GM19240 (cell line): Measurements from ENCODE around the gene NDUFS6.
"Not testable (repeated sequence)": the region's sequence is repeated elsewhere in the genome, so short reads cannot be mapped to it uniquely, and the experiment has no call there.

Experiments used
- DNase-seq: peaks from one replicate; pipeline ENCODE4 v3.0.0; 2011; ENCODE audit warnings: low spot score; ENCODE audit not compliant: insufficient read length

The NDUFS6 gene

DNA sequence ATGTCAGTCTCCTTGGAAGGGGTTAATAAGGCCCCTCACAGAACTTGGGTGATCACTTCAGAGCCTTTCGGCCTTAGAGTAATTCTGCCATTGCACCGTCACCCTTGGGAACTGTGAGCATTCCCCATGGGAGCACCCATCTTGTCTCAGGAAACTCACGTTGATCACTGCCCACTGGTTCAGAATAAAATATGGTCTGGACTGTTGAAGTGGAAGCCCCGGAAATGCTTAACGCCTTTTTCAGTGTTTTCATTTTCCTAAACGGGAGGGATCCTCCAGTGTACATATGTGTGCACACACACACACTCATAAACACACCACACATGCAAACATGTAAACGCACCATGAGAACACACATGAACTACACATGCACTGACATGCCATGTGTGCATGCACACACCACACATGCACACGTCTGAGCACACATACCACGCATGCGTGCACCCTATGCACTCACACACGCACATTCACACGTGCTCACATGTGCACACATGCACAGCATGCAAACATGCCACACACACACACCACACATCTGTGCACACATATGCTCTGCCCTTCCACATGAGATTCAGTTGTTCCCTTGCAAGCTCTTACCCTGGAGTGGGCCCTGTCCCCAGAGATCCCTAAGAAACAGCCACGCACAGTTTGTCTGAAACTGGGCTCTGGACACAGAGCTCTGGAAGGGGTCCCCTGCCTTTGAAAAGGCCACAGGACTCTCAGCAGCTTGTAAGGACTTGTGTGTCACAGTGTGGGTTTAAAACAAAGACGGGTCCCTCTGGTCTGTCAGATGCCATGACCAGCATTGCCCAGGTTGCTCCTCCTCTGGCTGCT lies 18.6 kb upstream of the NDUFS6 start:
- no peak for DNase-seq

GRCh38 chr5:1783216-1783554 lies 18.0 kb upstream of the NDUFS6 start:
- DNase-seq = no peak

DNA sequence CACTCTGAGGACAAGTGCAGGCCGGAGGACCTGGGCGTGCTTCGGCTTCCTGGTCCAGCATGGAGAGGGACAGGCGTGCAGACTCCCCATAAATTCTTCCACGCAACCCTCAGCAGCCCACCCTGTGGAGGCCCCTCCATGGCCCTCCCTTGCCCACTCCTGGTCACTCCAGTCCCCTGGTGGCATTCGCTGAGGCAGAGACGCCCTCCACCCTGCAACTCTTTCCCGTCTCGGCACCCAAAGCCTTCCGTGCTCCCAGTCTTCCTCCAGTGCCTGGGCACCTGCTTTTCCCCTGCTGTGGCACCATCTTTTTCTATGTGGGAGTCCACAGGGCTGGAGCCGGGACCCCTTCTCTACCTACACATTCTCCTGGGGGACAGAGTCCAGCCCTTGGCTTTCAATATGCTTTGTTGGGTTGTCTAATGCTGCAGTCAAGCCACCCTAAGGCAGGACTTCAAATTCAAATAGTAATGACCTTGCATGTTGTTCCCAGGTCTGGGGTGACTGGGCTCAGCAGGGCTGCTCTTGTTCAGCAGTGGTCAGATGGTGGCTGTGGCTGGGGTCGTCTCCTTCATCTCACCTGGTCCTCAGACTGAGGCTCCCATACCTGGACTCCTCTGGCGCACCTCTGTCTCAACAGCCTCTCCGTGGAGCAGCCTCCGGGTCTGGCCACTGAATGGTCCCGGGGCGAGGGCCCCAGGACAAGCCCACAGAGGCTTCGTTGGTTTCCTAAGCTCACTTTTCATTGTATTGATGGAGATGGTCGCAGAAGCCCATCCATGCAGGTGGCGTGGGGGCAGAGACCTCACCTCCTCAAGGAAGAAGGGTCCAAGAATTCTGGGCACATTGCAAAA lies 16.8 kb upstream of the NDUFS6 start:
- DNase-seq = no peak

GRCh38 chr5:1785062-1785461 lies 16.1 kb upstream of the NDUFS6 start:
- DNase-seq = no peak

DNA sequence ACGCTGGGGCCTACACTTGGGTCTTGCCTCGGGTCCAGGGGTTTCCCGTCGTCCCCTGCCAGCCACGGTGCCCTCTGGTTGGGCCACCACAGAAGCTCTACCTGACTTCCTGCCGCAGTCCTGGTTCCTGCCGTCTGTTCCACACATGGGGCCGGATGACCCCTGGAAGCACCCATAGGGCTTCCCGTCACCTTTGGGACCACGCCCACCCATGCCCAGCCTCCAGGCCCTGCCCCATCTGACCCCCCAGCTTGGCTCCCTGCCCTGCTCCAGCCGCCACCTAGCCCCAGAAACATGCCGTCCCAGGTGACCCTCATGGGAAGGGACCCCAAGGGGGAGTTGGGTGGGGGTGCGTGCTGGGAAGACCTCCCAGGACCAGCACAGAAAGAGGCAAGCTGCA lies 15.2 kb upstream of the NDUFS6 start:
- DNase-seq = no peak

GRCh38 chr5:1786621-1787471 lies 14.4 kb upstream of the NDUFS6 start:
- no peak for DNase-seq

DNA sequence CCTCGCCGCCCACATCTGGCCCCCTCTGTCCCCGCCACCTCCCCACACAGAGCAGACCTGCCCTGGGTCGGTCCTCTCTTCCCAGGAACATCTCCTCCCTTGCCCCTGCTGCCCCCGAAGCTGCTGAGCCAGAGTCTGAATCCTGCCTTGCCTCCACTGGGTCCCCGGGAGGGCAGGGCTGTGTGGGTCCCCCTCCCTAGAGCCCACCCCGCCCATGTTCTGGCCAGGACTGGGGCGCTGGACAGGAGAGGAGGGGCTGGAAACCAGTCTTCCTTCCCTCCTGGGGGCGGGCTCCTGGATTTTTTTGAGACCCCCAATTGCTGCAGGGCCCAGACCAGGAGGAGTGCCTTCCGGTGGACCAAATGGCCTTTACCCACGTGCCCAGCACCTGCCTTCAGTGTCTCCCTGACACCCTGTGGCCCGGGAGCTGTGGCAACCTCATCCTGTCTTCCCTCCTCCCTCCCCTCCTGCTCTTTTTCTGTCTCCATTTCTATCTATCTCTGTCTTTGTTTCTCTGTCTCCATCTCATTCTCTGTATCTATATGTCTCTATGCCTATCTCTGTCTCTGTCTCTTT lies 13.6 kb upstream of the NDUFS6 start:
- no peak for DNase-seq

DNA sequence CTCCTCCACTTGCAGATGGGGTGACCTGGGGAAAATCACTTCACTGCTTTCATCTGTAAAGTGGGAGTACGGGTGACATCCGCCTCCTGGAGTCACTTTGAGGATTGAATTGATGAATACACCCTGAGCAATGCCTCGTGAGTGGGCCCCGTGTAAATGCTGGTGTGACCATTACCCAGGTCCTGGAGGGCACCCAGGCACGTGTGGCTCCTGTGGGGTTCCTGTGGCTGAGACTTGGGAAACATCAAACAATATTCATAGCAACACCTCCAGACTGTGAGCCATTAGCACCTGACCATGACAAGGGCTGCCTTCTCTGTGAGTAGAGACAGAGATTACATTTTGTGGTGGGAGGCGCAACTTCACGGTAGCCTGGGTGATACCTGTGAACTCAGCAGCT lies 13.0 kb upstream of the NDUFS6 start:
- no peak for DNase-seq

GRCh38 chr5:1788828-1789227 lies 12.4 kb upstream of the NDUFS6 start:
- no peak for DNase-seq

DNA sequence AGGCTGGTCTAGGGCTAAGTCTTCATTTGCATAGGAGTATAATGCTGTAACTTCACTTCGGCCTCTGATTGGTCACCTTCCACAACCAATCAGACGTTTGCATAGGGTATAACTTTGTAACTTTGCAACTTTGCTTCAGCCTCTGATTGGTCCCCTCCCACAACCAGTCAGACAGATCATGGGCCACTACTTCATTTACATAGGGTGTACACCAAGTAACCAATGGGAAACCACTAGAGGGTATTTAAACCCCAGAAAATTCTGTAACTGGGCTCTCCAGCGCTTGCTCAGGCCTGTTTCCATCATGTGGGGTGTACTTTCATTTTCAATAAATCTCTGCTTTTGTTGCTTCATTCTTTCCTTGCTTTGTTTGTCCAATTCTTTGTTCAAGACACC lies 11.8 kb upstream of the NDUFS6 start:
- DNase-seq = not testable (repeated sequence)

DNA sequence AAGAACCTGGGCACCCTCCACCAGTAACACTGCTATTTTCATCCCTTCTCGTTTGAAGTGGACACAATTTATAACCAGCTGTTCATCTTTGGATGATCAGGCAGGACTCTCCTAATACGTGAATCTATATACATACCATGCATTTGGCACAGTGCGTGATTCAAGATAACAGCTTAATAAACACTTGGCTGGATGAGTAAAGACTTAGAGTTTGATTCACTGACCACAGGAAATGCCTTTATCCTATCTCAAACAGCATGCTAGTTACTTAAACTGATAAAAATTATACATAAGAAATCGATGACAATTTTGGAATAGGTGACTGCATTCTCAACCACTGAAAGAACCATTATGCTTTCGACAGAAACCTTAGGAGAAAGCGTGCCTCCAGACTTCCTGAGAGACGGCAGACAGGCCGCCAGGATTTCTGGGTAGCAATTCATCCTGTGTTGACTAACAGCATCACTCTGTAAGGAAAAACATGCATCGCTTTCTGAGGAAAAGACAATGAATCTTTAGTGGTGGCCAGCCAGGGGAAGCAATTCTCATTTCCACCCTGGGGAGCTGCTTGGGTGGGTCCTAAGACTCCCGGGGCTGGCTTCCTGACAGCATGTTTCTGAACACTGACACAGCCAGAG lies 11.3 kb upstream of the NDUFS6 start:
- DNase-seq = no peak

GRCh38 chr5:1791176-1791575 lies 10.0 kb upstream of the NDUFS6 start:
- no peak for DNase-seq

- DNase-seq = peak; percentile 77
Measured at GRCh38 chr5:1792842-1793266, 8.4 kb upstream of the NDUFS6 start.

GRCh38 chr5:1793301-1793740 lies 7.9 kb upstream of the NDUFS6 start:
- DNase-seq = no peak

DNA sequence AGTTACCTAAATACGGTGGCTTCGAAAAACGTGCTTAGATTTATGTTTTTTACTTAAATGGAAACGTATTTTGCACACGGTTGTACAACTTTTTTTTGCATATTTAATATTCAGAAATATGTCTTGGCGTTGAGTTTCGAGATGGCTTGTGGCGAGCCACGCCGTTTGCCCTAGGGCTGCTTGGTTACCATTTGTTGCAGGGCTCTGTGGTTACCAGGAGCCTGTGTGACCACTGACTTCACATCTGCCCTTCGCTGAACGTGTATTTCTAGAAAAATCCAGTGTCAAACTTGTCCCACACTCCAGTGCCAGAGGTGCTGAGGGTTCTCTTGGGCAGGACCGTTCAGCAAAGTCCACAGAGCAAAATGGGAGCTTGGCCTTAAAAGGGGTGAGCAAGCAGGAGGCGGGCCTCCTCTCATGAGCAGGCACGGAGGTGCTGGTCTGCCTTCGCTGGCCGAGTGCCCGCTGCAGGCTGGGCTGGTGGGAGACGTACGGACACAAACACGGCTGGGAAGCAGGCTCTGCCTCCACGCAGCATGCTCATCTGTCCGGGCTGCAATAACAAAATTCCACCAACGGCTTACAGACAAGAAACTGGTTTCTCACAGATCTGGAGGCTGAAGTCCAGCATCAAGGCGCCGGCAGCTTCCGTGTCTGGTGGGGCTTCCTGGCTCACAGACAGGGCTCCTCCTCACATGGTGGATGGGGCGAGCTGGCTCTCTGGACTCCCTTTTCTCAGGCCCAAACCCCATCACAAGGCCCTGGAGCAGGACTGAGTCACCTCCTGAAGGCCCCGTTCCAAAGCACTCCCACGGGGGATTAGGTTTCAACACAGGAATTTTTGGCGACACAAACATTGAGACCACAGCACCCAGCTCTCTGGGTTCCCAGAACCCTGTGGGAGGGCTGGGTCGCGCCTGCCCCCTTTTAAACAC lies 7.0 kb upstream of the NDUFS6 start:
- DNase-seq = no peak

DNA sequence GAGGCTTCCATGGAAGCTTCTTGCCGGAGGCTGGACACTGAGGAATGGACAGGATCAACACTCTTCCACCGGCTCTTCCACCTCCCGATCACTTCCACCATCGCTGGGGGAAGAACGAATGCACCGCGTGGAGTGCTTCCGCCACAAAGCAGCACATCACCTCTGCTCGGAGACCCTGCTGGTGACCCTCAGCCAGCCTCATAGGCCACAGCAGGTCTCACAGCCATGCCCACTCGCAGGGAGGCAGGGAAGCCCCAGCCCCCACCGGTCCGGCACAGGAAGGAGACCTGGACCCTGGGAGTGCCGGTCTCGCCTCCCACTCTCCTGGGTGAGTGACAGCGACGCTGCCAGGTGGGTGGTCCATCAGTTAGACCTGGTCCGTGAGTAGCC lies 6.3 kb upstream of the NDUFS6 start:
- no peak for DNase-seq

- DNase-seq = no peak
Measured at GRCh38 chr5:1795506-1795905, 5.7 kb upstream of the NDUFS6 start.

GRCh38 chr5:1795931-1796330 lies 5.3 kb upstream of the NDUFS6 start:
- no peak for DNase-seq

DNA sequence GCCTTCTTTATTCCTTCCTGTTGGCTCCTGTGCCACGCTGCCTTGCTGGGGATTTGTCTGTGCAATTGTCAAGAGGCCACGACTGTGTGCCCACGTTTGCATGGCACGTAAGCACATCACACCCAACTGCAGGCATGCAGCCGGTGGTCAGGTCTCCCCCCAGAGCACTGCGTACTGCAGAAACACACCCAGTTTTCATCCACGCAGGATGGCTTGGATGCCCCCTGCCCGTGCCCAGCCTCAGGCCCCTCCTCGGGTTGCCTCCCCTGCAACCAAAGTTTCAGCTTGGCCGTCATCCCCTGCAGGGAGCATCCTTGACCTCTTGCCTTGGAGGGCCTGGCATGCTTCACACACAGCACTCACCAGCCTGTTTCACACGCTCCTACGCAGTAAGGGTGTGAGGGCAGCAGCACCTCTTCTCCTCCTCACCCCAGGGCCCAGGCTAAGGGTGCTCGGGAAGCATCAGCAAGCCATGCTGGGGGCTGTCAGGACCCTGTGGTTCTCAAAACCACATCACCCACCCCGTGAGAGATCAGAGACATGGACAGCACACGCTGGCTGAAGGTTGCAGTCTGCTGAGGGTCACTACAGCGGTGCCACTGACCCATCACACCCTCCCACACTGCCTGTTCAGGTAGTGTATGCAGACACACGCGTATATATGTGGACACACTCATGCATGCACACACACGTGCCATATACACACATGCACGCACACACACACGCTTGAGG lies 4.7 kb upstream of the NDUFS6 start:
- DNase-seq = no peak
